HG02973 (cell line): ENCODE measurements around the gene TRAPPC2L.

Experiments used
- ATAC-seq: cut with Tn5 transposase; IDR thresholded peaks from one replicate; pipeline ENCODE4 v1.9.1; 2021; ENCODE audit warnings: moderate library complexity; ENCODE audit not compliant: unreplicated experiment

Gene TRAPPC2L

DNA sequence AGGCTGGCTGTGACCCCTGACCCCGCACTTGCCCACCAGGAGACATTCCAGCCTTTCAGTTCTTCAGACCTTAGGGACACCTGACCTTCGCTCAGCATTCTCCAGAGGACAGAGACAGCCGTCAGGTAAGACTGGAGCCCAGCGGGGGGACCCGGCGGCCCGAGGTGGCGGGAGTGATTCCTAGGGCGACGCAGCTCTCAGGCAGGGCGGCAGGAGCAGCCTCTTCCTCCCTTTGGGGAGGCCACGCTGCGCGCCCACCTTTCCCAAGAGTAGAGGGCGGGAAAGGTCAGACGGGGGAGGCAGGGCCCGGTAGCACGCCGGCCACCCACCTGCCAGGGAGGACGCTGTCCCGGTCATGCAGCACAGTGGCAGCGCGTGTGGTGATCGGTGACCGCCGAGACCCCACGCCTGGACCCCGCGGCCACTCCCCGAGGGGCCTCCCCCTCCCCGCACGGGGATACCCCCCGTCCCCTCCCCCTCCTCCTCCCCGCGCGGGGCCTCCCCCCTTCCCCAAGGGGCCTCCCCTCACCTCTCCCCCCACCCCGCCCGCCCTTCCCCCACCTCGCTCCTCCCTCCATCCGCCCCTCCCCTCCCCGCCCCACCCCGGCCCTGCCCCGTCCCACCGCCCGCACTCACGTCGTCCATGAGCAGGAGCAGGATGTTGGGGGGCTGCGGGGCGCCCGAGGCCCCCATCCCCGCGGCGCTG lies 652 bp upstream of the TRAPPC2L start:
- ATAC-seq = no peak

GRCh38 chr16:88857728-88858339 lies 907 bp downstream of the TRAPPC2L start:
- peak; percentile 38 for ATAC-seq

- ATAC-seq = no peak
Measured at GRCh38 chr16:88859381-88860091, 2.6 kb downstream of the TRAPPC2L start.

- no peak for ATAC-seq
Measured at GRCh38 chr16:88861359-88861758, 4.4 kb downstream of the TRAPPC2L start.

DNA sequence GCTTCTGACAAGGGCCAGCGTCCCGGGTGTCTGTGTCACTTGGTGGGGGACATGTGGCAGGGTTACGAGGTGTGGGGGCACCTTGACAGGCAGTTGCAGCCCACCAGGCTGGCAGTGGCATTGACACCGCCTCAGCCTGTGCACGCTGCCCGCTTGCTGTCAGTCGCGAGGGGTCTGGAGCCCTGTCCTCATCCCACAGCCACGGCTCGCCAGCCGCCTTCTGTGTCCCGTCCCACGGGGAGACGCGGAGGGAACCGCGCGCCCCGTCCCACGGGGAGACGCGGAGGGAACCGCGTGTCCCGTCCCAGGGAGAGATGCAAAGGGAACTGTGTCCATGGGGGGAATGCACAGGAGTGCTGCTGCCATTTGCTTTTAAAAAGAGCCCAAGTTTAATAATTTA lies 6.0 kb downstream of the TRAPPC2L start:
- ATAC-seq = no peak

DNA sequence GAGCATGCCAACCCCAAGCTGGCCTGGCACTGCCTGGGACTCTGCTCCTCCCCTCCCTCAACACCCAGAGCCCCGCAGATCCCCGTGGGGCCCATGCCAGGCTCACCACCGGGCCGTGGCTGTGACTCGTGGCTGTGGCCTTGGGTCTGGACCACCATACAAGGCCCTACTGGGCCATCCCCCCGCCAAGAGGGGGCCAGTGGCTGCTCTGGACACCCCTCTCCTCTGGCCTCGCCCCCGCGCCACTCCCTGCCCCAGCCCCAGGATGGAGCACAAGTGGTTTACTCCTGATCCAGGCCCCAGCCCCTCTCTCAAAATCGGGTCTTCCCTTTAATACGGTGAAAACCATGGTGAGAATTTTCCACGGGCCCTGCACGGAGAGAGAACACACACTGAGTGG lies 6.5 kb downstream of the TRAPPC2L start:
- ATAC-seq = no peak

- ATAC-seq = no peak
Measured at GRCh38 chr16:88864099-88864498, 7.2 kb downstream of the TRAPPC2L start.

- ATAC-seq = no peak
Measured at GRCh38 chr16:88864521-88864920, 7.6 kb downstream of the TRAPPC2L start.

DNA sequence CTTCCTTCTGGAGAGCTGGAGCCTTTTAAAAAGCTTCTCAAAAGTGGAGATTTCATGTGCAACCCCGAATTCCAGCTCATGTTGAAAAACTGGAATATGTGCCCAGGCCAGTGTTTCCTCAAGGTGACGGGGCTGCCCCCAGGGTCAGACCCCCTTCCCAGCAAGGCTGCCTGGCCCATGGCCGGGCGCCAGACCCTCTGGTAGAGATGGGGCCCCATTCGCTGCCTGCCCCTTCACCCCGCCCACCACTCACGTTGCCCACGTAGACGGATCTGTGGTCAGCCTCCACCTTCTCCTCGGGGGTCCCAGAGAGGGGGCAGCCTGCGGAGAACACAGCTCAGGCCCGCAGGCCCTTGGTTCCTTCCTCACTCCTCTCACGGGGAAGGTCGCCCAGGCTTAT lies 8.4 kb downstream of the TRAPPC2L start:
- ATAC-seq = no peak

DNA sequence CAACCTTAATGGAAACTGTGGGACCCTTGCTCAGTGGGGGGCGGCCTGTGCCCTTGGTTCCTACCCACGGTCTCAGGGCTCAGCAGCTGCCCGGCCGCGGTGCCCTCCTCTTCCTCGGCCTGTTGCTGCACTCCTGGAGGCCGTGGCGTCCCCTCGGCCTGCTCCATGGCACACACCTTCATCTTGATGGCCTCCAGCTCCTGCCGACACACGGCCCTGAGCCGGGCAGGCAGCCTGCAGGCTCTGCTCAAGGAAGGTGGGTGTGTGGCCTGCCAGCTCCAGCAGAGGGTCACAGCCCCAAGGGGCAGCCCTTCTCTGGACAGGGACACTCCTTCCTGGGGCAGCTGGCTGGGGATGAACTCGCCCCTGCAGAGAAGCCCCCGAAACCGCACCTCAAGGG lies 8.8 kb downstream of the TRAPPC2L start:
- ATAC-seq = no peak

DNA sequence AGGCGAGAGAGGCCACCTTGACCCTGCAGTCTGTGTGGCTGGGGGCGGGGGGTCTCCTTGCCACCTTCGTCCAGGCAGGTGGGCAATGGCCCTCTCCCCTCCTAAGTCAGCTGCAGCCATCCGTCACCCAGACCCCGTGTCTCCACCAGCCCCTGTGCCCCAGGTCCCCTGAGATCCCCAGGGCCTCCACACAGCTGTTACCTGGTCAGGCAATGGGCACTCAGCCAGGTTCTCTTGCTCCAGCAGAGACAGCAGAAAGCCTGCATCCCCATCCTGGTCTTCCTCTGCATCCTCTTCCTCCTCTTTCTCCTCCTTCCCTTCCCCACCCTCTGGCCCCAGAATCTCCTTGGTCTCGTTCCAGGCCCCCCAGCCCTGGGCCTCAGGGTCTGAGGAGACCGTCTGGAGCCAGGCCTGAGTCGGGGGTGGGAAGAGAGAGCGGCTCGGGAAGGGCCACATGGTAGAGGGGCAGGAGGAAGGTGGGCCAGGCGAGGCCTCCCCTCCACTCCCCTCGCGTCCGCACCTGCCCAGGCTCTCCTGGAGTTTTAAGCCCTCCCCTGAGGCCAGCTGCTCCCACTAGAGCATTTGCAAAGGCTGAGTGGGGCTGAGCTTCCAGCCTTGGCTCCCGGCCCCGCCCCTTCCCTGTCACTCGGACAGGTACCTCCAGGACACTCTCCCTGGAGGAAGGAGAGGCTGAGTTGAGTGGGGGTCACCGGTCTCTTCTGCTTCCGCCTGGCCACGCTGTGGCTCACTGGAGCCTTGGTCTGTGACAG lies 9.4 kb downstream of the TRAPPC2L start, which contains the start of gene PABPN1L:
Gene PABPN1L, minus strand, starts transcription at position 510 of the 770 bp plus-strand sequence. Its CDS starts 54 bp downstream, at position 456.
- no peak for ATAC-seq

- no peak for ATAC-seq
Measured at GRCh38 chr16:88867581-88868246, 10.8 kb downstream of the TRAPPC2L start.

GRCh38 chr16:88868974-88869672 lies 12.2 kb downstream of the TRAPPC2L start:
- ATAC-seq = no peak

GRCh38 chr16:88869673-88869980 lies 12.7 kb downstream of the TRAPPC2L start:
- ATAC-seq = no peak

DNA sequence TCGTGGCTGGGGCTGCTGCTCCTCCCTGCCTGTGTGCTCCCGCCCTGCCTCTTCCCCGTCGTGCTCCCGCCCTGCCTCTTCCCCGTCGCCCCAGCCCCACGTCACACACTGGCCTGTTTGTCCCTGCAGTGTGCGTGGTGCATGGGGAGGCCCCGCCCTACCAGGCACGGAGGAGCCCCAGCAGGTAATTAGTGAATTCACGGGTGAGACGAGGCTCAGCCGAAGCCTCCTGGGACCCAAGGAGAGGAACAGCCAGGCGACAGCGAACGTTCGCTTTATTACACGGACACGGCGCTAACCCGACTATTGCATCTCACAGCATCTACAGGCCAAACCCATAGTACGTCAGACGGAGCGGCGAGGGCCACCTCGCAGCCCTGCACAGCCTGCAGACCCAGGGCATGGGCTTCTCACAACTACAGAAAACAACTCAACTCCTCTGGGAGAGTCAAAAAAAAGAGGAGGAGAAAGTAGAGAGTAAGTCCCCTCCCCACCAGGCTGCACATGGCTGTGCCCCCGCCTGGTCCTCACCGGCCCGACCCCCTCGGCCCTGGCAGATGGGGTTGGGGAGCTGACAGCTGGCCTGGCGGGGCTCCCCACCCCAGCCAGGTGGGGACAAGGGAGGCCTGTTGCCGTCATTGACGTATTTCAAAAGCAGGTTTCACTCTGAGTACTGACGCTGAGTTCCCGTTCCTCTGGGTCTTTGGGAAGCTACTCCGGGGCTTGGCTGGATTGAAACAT lies 13.9 kb downstream of the TRAPPC2L start:
- no peak for ATAC-seq

DNA sequence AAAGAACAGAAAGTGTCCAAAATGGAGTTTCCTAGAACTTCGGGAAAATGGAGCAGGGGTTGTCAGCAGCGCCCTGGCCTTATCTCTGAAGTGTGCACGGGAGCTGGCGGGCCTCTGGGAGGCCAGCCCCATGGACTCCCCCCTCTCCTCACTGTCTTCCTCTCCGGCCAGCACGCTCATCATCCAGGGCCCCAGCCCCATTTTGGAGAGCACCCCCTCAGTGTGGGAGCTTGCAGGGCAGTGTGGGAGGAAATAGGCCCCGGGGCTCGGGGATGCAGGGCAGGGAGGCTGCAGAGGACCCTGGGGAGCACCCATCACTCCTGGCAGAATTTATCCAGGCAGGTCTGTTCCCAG lies 14.4 kb downstream of the TRAPPC2L start:
- no peak for ATAC-seq

- ATAC-seq = no peak
Measured at GRCh38 chr16:88871730-88872416, 14.9 kb downstream of the TRAPPC2L start.

DNA sequence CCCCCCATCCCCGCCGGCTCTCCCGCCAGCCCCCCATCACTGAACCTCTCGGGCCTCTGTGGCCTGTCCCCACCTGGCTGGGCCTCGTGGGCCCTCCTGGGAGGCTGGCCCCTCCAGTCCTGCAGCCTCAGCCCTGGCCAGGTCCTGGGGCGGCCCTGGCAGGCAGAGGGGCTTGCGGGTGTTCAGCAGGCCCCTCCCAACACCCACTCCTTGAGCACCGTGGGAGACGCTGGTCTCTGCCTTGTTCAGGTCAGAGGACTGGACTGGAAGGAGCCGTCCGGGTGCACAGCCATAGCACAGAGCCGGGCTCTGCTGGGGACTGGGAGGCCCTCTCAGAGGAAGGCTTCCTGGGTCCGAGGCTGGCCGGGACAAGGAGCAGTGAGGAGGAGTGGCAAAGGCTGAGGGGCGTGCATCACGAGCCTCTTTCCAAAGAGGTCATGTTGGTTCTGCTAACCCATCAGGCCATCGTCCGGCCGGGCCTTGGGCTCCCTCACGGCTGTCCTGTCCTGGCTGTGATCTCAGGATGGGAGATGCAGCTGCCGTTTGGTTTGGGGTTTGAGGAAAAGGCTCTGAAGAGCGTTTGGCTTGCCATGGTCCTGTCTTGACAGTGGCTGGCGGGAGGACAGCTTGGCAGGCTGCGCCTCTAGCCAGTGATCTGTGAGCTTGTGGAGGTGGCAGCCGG lies 15.9 kb downstream of the TRAPPC2L start:
- no peak for ATAC-seq
